ENCODE results near the gene MCF2L2. TPM values are rescaled to one million over a fixed set of nuclear protein-coding genes. Genes with fewer than 3 reads are reported as not detected.
"Not testable (repeated sequence)": the region's sequence is repeated elsewhere in the genome, so short reads cannot be mapped to it uniquely, and the experiment has no call there.

Gene MCF2L2
- under 1 TPM in 2 of 3 donors, not detected in 1; 0.06 to 0.21 TPM for polyA plus RNA-seq

DNA sequence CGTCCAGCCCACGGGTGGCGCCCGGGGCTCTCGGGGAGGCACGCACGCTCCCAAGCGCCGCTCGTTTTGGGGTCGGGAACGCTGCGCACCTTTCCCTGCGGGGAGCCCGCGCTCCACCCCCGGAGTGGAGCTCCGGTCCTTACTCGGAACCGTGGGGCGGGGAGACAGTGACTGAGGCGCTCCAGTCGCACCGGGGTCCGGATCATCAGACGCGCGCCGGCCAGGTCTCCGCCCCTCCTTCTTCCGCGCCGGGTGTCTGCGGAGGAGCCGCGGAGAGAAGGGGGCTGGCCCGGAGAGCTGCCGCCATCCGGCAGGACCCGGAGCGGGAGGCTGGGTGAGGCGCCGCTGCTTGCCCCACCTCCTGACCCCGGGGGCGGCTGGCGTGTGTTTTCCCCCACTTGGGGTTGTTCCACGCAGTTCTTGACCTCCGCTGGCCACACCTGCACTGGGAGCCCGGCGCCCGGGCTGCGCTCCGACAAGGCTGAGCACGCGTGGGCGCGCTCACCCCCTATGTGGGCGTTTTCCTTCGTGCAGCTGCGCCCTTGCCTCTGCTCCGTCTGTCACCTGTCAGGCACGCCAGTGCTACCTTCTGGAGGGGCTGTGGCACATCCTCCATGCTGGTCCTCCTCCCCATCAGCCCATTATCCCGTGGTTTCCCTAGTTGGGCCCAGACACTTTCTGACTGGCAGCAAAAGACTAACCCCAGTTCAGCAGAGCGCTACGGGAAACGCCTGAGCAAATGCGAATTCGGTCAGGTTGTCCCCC is at the start of gene MCF2L2:
Gene MCF2L2 (minus strand): TSS at position 173 of the 765 bp plus-strand sequence. CDS start 642 bp downstream, outside the sequence.
- Mint-ChIP-seq H3K27me3 (ENCODE audit: low read depth in 3 of 3) (peaks cover 3 to 10% (median 4%) of the 10 kb centered on the region in 3 donors), H3K36me3 (no peaks in the 10 kb centered on the region), H3K27ac (peak within 1 kb of the TSS in 2 of 6 donors; percentile 48 to 65), H3K9me3 (no peaks in the 10 kb centered on the region), H3K4me3 (peak within 1 kb of the TSS; percentile 82 to 89 (median 88)), H3K4me1 (peaks cover 9 to 17% of the 10 kb centered on the region in 2 donors)
- DNase-seq: peak; percentile 63 to 78 (median 64)

DNA sequence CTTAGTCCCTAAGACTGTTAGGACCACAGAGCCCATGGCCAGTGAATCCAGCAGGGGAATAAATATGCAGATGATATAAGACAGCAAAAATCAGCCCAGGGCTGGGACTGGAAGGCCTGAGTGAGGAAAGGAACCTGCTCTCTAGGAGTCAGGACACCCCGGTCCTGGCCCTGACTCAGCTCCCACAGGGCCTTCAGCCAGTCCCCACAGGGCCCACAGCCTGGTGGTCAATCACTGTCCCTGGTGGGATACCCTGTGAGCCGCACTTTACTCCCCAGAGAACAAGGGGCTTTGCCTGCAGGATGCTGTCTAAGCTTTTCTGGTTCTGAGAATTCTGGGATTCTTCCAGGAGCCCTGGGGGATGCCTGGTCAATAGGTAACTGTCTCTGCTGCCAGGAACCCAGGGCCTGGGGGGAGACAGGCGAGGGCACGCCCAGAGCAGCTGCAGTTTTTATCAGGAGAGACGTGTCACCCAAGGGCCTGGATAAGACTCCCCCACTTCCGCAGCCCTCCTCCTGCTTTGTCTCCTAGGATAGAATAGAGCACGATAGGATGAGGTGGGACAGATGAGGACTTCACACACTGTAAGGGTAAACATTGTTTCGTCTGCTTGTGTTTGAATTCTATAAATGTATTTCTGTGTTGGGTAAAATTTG is 49.5 kb upstream of the MCF2L2 start:
- no peaks in the 10 kb centered on the region for H3K4me1 Mint-ChIP-seq
- H3K27ac Mint-ChIP-seq: no peak overlapping the region
- no peak overlapping the region for H3K4me3 Mint-ChIP-seq

DNA sequence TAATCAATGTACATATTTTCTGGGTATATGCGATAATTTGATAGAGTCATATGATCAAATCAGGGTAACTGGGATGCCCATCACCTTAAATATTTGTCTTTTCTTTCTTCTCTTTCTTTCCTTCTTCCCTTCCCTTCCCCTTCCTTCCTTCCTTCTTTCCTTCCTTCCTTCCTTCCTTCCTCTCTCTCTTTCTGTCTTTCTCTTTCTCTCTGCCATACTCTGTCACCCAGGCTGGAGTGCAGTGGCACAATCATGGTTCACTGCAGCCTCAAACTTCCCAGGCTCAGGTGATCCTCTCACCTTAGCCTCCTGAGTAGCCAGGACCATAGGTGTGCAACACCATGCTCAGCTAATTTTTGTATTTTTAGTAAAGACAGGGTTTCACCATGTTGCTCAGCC is 47.3 kb upstream of the MCF2L2 start:
- H3K27ac Mint-ChIP-seq; H3K9me3 Mint-ChIP-seq; H3K36me3 Mint-ChIP-seq; H3K4me3 Mint-ChIP-seq; DNase-seq; H3K4me1 Mint-ChIP-seq; H3K27me3 Mint-ChIP-seq (ENCODE audit: low read depth in 3 of 3): not testable (repeated sequence)

More for the DNA sequence above, 49.5 kb upstream of the MCF2L2 start:
- H3K36me3 Mint-ChIP-seq: no peaks in the 10 kb centered on the region
- DNase-seq: no peak
- peaks cover 2 to 4% (median 3%) of the 10 kb centered on the region in 3 donors for H3K27me3 Mint-ChIP-seq (ENCODE audit: low read depth in 3 of 3)
- no peaks in the 10 kb centered on the region for H3K9me3 Mint-ChIP-seq

DNA sequence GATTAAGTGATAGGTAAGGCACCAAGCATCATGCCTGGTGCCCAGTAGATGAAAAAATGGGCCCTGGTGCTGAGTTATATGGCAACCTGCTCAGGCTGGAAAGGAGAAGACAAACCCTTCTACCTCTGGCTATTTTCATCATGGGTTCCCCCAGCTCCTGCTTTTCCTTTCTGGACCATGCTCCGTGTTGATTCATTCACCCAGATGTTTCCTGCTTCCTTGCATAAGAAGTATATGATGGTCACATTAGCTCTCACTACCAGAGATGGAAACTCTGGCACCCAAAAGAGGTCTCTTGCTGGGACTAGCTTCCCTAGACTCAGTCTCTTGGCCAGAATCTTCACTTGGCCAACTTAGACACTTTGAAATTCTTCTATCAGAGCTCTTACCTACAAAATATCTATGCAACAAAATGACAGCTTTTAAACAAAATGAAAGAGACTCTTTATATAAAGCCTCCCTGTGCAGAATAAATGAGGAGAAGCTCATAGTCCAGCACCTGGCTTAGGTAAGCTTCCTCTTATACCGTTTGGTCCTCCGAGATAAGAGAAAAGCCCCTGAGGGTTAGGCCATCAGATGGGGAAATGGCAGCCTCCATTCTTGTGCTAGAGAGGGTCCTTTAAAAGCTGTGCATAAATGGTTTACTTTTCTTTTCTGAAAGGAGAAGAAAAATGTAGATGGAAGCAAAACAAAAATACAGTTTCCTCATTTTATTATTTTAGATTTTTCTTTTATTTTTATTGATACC is 46.8 kb upstream of the MCF2L2 start:
- no peaks in the 10 kb centered on the region for H3K9me3 Mint-ChIP-seq
- H3K27ac Mint-ChIP-seq: no peak overlapping the region
- no peaks in the 10 kb centered on the region for H3K36me3 Mint-ChIP-seq
- peaks cover 0 to 2% (median 2%) of the 10 kb centered on the region in 3 donors for H3K27me3 Mint-ChIP-seq (ENCODE audit: low read depth in 3 of 3)
- H3K4me3 Mint-ChIP-seq: no peak overlapping the region
- DNase-seq: no peak
- no peaks in the 10 kb centered on the region for H3K4me1 Mint-ChIP-seq

DNA sequence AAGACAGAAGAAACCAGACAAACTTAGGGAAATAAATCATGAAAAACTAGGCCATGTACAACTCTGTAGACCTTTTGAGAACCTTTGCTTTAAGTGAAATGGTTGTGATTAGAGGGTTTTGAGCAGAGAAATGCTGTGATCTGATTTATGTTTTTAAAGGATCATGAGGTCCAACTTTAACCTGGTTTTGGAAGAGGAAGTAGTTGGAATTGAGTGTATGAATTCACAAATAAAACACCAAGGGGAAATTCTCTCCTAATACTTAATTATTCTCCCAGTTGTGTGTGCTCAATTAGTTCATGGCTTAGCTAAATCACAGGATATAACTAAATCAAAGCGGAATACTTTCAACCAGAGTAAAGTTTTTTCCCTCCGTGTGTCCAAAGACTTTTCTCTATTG is 45.5 kb upstream of the MCF2L2 start:
- Mint-ChIP-seq H3K27me3 (ENCODE audit: low read depth in 3 of 3) (peaks cover 0 to 2% (median 2%) of the 10 kb centered on the region in 3 donors), H3K4me1 (peaks cover 0 to 3% of the 10 kb centered on the region in 2 donors), H3K36me3 (no peaks in the 10 kb centered on the region), H3K4me3 (no peak overlapping the region), H3K27ac (no peak overlapping the region), H3K9me3 (no peaks in the 10 kb centered on the region)
- no peak for DNase-seq

- peaks cover 0 to 2% (median 2%) of the 10 kb centered on the region in 3 donors for H3K27me3 Mint-ChIP-seq (ENCODE audit: low read depth in 3 of 3)
- no peak for DNase-seq
- H3K4me3 Mint-ChIP-seq: no peak overlapping the region
- H3K9me3 Mint-ChIP-seq: no peaks in the 10 kb centered on the region
- no peak overlapping the region for H3K27ac Mint-ChIP-seq
- peaks cover 0 to 3% of the 10 kb centered on the region in 2 donors for H3K4me1 Mint-ChIP-seq
- no peaks in the 10 kb centered on the region for H3K36me3 Mint-ChIP-seq
Observed at GRCh38 chr3:183472155-183472554, 43.7 kb upstream of the MCF2L2 start.

DNA sequence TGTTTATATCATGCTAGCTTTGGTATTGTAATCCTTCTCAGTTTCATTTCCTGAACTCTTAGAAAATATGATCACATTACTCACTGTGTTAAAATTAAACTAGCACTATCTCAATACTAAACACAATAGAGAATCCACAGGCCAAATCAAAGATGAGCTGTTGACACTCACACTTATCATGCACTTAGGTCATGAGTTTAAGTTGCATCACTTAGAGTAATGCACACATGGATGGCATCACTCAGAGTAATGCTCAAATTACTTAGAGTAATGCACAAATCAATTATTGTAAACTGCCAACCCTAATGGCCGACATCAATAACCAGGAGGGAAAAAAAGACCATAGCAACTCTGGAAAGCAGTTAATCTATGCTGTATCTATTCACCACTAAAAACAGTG is 40.0 kb upstream of the MCF2L2 start:
- no peak overlapping the region for H3K4me3 Mint-ChIP-seq
- DNase-seq: no peak
- no peak overlapping the region for H3K27ac Mint-ChIP-seq
- H3K27me3 Mint-ChIP-seq (ENCODE audit: low read depth in 3 of 3): peaks cover 0 to 5% (median 5%) of the 10 kb centered on the region in 3 donors
- H3K9me3 Mint-ChIP-seq: no peaks in the 10 kb centered on the region
- no peaks in the 10 kb centered on the region for H3K36me3 Mint-ChIP-seq
- peaks cover 0 to 3% of the 10 kb centered on the region in 2 donors for H3K4me1 Mint-ChIP-seq

GRCh38 chr3:183466575-183466974 is 38.2 kb upstream of the MCF2L2 start:
- peaks cover 0 to 5% (median 3%) of the 10 kb centered on the region in 3 donors for H3K27me3 Mint-ChIP-seq (ENCODE audit: low read depth in 3 of 3)
- no peaks in the 10 kb centered on the region for H3K36me3 Mint-ChIP-seq
- no peaks in the 10 kb centered on the region for H3K9me3 Mint-ChIP-seq
- DNase-seq: no peak
- peaks cover 0 to 3% of the 10 kb centered on the region in 2 donors for H3K4me1 Mint-ChIP-seq
- no peak overlapping the region for H3K4me3 Mint-ChIP-seq
- H3K27ac Mint-ChIP-seq: no peak overlapping the region

DNA sequence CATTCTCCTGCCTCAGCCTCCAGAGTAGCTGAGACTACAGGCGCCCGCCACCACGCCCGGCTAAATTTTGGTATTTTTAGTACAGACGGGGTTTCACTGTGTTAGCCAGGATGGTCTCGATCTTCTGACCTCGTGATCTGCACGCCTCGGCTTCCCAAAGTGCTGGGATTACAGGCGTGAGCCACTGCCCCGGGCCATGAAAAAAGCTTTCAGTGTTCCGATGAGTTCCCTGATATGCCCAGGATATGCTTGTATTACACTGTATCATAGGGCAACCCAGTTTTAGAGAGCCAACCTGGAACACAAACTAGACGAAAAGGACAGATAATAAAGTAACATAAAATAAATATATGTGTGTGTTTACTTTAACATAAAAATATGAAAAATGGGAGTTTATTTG is 37.3 kb upstream of the MCF2L2 start:
- not testable (repeated sequence) for H3K27ac Mint-ChIP-seq; H3K4me1 Mint-ChIP-seq; H3K27me3 Mint-ChIP-seq (ENCODE audit: low read depth in 3 of 3); H3K4me3 Mint-ChIP-seq; H3K36me3 Mint-ChIP-seq; H3K9me3 Mint-ChIP-seq; DNase-seq

GRCh38 chr3:183464480-183464879 is 36.1 kb upstream of the MCF2L2 start:
- peaks cover 0 to 5% (median 3%) of the 10 kb centered on the region in 3 donors for H3K27me3 Mint-ChIP-seq (ENCODE audit: low read depth in 3 of 3)
- no peaks in the 10 kb centered on the region for H3K36me3 Mint-ChIP-seq
- no peak for DNase-seq
- H3K27ac Mint-ChIP-seq: peak overlapping the region in 1 of 6 donors; percentile 10
- no peak overlapping the region for H3K4me3 Mint-ChIP-seq
- H3K4me1 Mint-ChIP-seq: peaks cover 0 to 3% of the 10 kb centered on the region in 2 donors
- no peaks in the 10 kb centered on the region for H3K9me3 Mint-ChIP-seq

GRCh38 chr3:183460081-183461055 is 31.9 kb upstream of the MCF2L2 start:
- Mint-ChIP-seq H3K27ac (no peak overlapping the region), H3K4me3 (no peak overlapping the region)

DNA sequence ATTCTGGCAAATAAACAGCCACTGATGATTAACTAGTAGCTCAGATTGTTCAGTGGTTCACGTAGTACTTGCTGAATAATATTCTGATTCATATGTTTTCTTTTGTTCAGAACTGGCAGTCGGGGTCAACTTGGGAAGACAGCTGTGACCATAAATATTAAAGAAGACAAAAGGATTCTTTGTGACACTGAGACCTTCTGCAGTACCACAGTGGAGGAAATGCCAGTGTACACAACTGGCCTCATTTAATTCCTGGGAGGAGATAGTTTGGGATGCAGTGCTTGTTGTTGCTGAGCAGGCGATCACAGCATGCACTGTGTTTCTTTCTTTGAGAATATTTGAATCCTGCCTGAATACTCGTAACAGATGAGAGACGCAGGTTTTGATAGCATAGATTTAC is 26.7 kb upstream of the MCF2L2 start:
- Mint-ChIP-seq H3K27ac (no peak overlapping the region), H3K27me3 (ENCODE audit: low read depth in 3 of 3) (peaks cover 0 to 2% (median 2%) of the 10 kb centered on the region in 3 donors), H3K4me3 (no peak overlapping the region), H3K4me1 (peaks cover 0 to 2% of the 10 kb centered on the region in 2 donors), H3K9me3 (no peaks in the 10 kb centered on the region), H3K36me3 (peaks cover 9 to 22% (median 22%) of the 10 kb centered on the region in 3 donors)
- DNase-seq: no peak

More at GRCh38 chr3:183460081-183461055, 31.9 kb upstream of the MCF2L2 start:
- Mint-ChIP-seq H3K9me3 (no peaks in the 10 kb centered on the region), H3K27me3 (ENCODE audit: low read depth in 3 of 3) (peaks cover 0 to 3% (median 2%) of the 10 kb centered on the region in 3 donors), H3K4me1 (no peaks in the 10 kb centered on the region), H3K36me3 (peaks cover under 1 to 6% (median 4%) of the 10 kb centered on the region in 3 donors)
- DNase-seq: no peak

GRCh38 chr3:183454064-183454463 is 25.6 kb upstream of the MCF2L2 start:
- Mint-ChIP-seq H3K9me3 (no peaks in the 10 kb centered on the region), H3K36me3 (peaks cover 9 to 22% (median 22%) of the 10 kb centered on the region in 3 donors), H3K4me3 (no peak overlapping the region), H3K27ac (no peak overlapping the region), H3K4me1 (peaks cover 2 to 12% of the 10 kb centered on the region in 2 donors), H3K27me3 (ENCODE audit: low read depth in 3 of 3) (peaks cover 0 to 2% (median 2%) of the 10 kb centered on the region in 3 donors)
- no peak for DNase-seq
